Measurements from ENCODE around the gene KAT14.
"Not testable (repeated sequence)": the region's sequence is repeated elsewhere in the genome, so short reads cannot be mapped to it uniquely, and the experiment has no call there.

KAT14 gene, protein sequence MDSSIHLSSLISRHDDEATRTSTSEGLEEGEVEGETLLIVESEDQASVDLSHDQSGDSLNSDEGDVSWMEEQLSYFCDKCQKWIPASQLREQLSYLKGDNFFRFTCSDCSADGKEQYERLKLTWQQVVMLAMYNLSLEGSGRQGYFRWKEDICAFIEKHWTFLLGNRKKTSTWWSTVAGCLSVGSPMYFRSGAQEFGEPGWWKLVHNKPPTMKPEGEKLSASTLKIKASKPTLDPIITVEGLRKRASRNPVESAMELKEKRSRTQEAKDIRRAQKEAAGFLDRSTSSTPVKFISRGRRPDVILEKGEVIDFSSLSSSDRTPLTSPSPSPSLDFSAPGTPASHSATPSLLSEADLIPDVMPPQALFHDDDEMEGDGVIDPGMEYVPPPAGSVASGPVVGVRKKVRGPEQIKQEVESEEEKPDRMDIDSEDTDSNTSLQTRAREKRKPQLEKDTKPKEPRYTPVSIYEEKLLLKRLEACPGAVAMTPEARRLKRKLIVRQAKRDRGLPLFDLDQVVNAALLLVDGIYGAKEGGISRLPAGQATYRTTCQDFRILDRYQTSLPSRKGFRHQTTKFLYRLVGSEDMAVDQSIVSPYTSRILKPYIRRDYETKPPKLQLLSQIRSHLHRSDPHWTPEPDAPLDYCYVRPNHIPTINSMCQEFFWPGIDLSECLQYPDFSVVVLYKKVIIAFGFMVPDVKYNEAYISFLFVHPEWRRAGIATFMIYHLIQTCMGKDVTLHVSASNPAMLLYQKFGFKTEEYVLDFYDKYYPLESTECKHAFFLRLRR

DNA sequence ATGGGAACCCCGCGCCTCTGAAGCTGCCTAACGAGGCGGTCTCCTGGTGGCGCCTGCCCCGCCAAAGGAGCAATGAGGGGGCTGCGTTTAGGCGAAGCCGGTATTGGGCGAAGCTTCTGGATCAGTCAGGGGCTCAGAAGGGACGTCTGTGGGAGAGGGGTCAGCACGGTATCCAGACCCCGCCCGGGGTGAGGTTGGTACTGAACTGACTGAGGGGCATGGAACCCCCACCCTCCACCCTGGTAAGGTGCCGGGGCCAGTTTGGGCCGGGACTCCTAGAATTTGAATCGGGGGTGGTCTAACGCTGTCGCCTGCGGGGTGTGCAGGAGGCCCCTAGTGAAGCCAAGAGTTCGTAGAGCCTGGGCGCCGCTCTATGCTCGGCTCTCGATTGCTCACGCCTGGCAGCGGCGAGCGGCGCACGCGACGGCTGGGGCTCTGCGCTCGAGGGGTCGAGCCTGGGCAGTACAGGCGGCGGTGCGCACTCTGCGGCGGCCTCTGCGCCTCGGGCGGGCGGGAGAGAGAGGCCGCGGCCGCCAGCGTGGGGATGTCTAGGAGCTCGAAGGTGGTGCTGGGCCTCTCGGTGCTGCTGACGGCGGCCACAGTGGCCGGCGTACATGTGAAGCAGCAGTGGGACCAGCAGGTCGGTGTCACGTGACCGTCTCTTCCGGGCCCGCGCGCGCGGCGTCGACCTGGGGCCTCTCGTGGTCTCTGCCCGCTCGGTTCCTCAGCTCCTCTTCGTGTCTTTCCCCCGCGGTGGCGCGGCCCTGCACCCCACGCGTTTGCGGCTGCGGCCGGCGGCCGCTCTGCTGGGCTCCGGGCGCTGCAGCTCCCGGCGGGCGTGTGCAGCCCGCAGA, at the start of gene KAT14, which contains the start of gene PET117:
KAT14 (plus strand) TSS at position 452 of the 854 bp plus-strand sequence. CDS start 4,798 bp downstream, outside the sequence.
PET117 (plus strand) TSS at position 452 of the 854 bp plus-strand sequence; CDS start at position 545, 93 bp downstream.
- peak; percentile 46 for DNase-seq

DNA sequence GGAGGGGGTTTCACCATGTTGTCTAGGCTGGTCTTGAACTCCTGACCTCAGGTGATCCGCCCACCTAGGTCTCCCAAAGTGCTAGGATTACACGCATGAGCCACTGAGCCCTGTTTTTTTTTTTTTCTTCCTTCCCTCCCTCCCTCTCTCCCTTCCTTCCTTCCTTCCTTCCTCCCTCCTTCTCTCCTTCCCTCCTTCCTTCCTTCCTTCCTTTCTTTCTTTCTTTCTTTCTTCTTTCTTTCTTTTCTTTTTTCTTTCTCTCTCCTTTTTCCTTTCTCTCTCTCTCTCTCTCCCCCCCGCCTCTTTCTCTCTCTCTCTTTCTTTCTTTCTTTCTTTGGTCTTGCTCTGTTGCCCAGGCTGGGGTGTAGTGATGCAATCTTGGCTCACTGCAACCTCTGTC, 49.4 kb upstream of the KAT14 start:
- not testable (repeated sequence) for DNase-seq

DNA sequence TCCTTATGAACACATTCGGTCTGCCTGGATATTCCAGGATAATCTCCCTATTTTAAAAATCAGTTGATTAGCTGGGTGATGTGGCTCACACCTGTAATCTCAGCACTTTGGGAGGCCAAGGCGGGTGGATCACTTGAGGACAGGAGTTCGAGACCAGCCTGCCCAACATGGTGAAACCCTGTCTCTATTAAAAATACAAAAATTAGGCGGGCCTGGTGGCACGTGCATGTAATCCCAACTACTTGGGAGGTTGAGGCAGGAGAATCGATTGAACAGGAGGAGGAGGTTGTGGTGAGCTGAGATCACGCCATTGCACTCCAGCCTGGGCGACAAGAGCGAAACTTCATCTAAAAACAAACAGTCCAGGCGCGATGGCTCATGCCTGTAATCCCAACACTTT, 48.8 kb upstream of the KAT14 start:
- DNase-seq, result not testable (repeated sequence)

DNA sequence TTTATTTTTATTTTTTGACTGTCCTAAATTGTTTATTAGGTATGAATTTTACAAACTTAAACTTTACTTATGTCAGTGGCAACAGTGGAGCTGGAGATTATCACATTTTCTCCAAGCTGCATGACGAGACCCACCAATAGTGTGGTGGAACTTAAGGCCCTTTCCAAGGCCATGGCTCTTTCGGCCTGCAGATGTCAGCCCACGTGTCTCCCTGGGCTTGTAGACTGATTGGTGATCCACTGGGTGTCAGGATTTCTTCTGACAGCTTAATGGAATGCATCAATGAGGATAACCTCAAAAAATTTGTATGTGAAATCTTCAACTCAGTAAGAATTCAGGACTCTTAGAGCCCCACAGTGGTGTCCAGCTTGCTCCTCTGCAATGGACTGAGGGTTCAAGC, 47.6 kb upstream of the KAT14 start:
- DNase-seq, result no peak

DNA sequence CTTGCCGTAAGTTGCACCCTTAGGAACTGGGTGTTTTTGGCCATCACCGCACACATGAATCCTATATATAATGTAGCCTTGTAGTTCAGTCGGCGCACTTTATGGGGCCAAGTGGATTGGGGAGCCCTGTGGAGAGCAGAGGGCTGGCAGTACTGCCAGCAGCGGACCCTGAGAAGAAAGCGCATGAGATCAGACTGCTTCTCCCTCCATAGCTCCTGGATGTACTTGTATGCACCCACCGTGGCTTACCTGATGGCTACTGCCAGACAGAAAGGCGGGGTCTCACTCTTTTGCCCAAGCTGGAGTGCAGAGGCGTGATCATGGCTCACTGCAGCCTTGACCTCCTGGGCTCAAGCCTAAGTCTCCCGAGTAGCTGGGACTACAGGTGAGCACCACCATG, 47.2 kb upstream of the KAT14 start:
- no peak for DNase-seq

DNA sequence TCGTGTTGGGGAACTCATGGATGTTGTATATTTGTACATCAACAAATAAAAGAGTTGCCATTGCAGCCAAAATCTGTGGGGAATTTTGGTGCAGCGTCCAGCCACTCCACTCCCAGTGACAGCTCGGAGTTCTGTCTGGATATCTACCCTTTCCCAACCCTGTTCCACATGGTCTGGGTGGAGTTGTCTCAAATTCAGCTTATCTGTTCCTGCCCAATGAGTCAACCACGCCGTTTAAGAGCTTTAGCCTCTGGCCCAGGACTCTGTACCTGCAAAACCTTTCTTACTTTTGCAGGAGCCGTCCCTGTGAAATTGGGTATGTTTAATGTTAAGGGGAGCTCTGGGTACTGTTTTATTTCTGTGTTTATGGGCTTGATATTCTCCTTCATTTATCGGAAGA, 46.0 kb upstream of the KAT14 start:
- DNase-seq, result no peak

DNA sequence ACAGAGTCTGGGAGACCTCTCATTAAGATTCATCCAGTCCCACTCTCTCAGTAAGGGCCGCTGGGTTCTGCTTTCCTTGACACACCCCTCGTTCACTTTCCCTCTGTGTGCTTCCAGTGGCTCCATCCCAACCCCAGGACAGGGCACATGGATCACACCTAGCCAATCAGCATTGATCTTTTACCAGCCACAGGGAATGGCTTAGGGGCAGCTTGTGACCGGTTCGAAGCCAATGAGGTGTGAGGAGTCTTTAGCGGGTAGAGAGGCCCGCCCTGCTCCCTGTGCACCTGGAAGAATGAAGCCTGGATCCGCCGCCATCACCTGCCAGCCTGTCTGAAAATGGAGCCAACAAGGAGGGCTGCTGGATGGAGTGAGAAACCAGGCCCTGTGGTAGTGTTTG, 44.8 kb upstream of the KAT14 start:
- no peak for DNase-seq

DNA sequence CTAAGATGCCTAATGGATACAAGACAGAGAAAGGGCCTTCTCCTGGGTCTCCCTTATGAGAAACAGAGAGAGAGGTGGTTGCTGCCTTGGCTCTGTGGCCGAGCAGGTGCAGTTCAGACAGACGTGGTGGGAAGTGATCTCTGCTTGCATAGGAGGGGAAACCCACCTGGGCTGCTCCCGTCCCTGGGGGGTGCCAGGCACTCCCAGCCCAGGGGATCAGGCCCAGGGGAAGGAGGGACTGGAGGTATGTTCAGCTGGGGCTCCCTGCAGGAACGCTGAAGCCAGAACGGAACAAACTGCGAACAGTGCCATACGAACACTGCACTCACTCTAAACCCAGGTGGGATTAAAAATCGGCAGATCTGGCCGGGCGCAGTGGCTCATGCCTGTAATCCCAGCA, 44.3 kb upstream of the KAT14 start:
- DNase-seq, result no peak

DNA sequence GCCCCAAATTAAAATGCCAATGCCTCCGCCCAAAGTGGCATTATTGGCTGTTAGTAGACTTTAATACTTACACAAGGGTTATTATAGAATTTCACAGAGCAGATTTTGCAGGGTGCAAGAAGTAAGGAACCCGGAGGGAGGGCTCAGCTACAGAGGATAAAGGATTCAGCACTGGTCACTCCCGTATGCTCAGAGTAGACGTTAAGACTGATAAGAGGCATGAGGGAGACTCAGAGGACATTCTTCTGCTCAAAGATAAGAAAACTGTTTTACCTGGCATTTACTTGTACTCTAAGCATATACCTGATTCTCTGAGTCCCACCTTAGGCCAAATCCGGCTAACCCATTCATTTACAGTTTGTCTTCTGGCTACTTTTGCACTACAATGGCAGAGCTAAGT, 43.5 kb upstream of the KAT14 start:
- no peak for DNase-seq

DNA sequence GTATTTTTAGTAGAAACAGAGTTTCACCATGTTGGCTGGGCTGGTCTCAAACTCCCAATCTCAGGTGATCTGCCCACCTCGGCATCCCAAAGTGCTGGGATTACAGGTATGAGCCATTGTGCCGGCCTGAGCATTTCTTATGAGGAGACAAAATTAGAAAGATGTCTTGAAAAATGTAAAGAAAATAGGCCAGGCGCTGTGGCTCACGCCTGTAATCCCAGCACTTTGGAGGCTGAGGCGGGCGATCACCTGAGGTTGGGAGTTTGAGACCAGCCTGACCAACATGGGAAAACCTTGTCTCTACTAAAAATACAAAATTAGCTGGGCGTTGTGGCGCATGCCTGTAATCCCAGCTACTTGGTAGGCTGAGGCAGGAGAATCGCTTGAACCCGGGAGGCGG, 37.1 kb upstream of the KAT14 start:
- not testable (repeated sequence) for DNase-seq

DNA sequence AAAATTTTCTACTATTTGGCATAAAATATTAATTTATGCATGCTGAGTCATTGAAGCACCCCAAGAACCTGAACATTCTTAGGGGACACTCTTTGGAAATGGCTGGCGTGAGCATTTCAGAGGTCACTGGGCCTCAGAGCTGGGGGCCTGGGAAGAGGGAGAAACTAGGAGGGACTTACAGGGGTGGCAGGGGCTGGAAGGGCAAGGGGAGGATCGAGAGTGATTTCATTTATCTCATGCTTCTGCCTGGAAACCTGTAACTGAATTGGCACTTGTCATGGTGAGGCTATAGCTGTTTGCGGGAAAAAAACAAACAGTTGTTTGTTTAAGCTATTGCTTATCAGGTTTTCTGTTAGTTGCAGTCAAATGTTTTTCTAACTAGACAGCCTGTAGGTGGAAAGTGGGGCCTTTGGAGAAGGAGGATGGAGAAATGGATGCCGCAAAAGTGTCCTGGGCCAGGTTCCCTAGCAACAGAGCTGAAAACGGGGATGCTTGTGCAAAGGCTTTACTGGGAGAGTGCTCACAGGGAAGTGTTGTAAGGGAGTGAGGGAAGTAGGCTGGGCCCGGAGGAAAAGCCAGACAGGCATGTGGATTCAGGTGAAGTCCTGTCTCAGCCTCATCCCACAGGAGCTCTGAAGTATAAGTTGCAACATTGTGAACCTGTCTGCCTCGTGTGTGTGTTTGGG, 36.4 kb upstream of the KAT14 start:
- DNase-seq, result no peak

DNA sequence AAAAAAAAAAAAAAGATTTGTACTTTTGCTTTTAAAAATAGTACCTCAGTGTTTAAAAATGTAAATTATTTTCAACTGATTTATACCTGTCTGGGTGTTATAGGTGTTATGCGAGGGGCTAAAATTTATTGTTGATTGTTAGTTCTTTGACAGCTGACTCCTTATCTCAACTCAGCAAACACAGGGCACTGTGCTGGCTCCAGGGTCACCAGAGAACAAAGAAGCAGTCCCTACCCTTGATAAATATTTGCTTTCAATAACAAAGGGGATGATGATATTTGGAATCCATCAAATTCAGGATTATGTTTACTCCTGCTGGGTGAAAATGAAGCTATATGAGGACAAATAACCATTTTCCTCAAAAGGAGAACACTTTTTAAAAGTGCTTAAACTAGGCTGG, 34.2 kb upstream of the KAT14 start:
- no peak for DNase-seq

DNA sequence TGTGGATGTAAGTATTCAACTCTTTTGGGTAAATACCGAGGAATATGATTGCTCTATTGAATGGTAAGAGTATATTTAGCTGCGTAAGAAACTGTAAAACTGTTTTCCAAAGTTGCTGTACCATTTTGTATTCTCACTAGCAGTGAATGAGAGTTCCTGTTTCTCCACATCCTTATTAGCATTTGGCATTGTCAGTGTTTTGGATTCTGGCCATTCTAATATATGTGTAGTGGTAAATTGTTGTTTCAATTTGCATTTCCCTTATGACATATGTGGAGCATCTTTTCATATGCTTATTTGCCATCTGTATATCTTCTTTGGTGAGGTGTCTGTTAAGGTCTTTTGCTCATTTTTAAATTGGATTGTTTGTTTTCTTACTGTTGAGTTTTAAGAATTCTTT, 29.3 kb upstream of the KAT14 start:
- DNase-seq, result no peak

DNA sequence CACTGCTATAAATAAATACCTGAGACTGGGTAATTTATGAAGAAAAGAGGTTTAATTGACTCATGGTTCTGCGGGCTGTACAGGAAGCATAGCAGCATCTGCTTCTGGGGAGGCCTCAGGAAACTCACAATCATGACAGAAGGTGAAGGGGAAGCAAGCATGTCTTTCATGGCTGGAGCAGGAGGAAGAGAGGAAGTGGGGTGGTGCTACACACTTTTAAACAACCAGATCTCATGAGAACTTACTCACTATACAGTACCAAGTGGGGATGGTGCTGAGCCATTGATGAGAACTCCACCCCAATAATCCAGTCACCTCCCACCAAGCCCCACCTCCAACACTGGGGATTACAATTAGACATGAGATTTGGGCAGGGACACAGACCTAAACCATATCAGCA, 9.1 kb upstream of the KAT14 start:
- not testable (repeated sequence) for DNase-seq

DNA sequence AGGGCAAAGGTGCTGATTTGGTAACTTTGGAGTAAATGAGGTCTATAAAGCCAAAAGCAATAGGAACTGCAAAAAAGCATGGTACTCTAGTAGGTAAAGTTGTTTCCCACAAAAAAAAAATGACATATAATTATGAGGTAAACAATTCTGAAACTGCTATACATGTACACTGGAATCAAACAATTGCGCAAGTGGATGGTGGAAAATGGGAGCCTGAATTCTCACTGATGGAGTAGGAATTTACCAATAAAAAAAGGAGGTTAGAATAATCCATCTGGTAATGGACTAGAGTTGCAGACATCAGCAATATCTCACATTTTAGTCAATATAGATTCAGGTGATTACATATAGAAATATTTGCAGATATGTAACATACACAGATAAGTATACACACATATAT, 5.0 kb upstream of the KAT14 start:
- no peak for DNase-seq

DNA sequence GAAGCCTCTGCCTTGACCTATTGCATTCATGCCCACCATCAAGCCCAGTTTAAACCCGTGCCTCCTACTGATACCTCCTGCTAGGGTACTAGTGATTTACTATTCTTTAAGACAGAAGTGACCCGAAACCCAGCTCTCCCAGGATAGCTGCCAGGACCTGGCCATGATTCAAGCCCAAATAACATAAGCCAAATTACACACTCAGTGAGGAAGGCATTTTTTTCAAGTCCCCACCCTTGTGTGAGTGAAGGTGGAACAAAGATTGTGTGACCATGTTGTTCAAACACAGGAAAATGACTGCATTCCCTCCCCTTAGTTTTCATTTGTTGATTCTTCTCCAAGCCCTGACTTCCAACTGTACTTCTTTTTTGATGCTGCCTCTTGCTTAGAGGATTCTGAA, 3.7 kb upstream of the KAT14 start:
- no peak for DNase-seq

DNA sequence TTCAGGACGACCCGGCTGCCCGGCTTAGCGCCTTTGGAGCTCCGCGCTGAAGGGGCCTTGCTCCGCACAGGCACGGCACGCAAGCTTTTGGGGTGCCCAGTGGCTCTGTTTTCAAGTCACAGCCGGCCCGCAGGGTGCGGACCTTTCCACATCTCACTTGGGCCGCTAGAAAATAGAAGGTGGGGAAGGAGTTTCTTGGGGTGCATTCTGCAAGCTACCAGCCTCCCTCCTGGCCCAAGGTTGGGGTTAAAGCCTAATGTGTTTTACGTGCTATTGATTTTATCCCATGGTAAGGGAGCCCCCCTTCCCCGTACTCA, 561 bp downstream of the KAT14 start:
- DNase-seq, result no peak

DNA sequence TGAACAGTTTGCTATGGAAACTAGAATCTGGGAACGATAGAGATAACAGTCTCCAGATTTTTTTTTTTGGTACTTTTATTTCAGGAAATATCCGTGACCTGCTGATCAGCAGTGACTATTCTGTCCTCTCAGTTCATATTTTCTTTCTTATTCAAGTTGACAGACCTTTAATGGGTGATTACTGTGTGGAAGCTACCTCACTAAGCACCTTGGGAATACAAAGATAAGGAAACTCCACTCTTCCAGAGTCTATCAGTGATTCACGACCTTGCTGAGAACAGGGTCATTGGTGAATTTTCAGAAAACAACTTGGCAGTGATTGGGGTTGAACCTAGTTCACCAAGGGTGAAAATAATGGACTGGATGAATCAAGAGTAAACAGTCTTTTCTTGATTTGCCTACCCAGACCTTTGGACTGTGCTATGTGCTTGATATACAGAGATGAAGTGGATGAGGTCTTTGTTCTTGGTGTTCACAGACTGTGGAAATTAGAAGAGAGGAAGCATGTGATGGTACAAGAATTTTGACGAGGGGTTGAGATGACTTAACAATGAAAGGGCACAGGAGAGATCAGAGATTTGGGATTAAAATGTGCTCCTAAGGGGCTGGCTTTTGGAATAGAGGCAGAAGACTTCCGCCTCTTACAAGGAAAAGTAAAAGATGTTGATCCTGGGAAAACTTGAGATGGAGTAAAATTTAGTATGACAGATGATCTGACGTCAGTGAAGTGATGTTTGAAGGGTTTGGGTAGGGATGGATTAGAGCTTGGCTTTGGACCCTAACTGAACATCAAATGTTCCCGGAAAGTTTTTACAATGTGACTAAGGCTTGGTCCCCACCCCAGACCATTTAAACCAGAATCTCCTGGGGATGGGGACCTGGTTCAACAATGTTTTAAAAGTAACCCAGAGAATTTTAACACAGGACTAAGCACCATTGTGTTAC, 1.2 kb downstream of the KAT14 start:
- DNase-seq, result no peak

DNA sequence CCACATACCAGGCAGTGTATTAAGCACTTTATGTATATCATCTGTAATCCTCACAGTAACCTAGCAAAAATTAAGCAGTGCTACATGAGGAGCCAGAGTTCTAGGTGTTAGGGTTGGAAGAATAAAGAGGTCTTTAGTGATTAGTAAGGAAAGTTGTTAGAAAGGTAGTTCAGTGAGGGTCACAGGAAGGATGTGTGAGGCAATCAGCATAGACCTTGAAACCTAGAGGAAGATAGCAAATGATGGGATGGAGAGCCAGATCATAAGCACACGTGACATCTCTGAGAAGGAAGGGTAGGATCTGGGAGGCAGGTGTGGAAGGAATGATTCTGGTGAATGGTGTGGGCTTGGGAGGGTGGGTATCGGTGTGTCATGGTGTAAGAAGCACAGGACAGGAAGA, 2.2 kb downstream of the KAT14 start:
- no peak for DNase-seq

DNA sequence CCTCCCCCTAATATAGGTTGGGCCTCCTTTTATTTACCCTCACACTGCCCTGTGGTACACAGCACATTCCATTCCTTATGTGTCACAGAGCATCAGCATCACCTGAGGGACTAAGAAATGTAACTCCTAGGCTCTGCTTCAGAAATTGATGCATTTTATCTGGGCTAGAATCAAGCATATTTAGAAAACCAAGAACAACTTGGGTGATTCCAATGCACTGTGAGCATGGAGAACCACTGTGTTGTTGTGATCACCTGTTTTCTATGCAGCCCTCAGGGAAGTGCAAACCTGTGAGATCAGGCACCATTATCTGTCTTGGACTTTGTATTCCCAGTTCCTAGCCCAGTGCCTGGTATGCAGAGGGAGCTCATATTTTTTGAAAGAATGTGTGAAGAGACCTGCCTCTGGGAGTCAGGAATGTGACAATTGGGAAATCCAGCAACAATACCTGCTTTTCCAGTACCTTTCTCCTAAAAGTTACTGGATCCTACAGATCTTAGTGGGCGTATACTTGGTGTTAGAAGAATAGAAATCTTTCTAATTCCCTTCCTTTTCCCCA, 7.0 kb downstream of the KAT14 start:
- no peak for DNase-seq

DNA sequence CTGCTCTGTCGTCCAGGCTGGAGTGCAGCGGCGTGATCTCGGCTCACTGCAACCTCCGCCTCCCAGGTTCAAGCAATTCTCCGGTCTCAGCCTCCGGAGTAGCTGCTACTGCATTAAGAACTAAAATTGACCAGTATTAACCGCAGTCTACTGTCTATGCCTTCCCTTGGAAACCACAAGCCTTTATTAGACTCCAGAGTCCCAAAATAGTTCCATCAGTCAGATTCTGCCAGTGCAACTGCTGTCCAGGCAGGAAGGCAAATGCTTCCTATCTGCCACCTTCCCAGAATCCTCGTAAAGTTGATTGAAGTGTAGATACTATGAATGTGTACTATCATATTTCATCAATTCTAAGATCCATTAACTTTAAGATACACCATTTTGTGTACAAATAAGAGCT, 16.7 kb downstream of the KAT14 start:
- no peak for DNase-seq

Measured in NCI-H524 treated with DMSO at 0.1 percent for 48 hours (cell line).